Measurements from ENCODE around the gene RRAGC. TPM values are rescaled to one million over a fixed set of nuclear protein-coding genes. Genes with fewer than 3 reads are reported as not detected.

Gene RRAGC
- total RNA-seq, 1 experiment from 2014 or later: 11.4 TPM

DNA sequence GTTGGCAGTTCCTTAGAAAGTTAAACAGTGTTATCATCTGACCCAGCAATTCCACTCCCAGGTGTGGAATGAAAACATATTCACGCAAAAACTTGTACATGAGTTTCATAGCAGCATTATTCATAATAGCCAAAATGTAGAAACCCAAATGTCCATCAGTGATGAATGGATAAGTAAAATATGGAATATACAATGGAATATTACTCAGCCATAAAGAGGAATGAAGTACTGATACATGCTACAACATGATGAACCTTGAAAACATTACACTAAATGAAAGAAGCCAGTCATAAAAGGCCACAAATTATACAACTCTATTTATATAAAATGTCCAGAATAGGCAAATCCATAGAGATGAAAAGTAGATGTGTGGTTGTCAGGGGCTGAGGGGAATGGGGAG lies 53.5 kb downstream of the RRAGC start:
- H3K4me3 Mint-ChIP-seq: no peak overlapping the region
- CTCF ChIA-PET: no interaction called here
- peaks cover 61% of the 10 kb centered on the region for H3K27me3 Mint-ChIP-seq (ENCODE audit: low read depth)
- H3K36me3 Mint-ChIP-seq: no peaks in the 10 kb centered on the region
- 0 out of 2 replicates have a peak, but pooled peaks cover 4% of the 10 kb centered on the region for H3K9me3 Mint-ChIP-seq
- DNase-seq (ENCODE audit: low spot score) (no peak), ATAC-seq (no peak)
- POLR2A ChIA-PET: interaction anchor here (0.7 kb wide), 1 partner anchor 9 kb away, joined by 6 read pairs; no protein-coding TSS in a partner anchor
- TF ChIP-seq, protein P1, sequence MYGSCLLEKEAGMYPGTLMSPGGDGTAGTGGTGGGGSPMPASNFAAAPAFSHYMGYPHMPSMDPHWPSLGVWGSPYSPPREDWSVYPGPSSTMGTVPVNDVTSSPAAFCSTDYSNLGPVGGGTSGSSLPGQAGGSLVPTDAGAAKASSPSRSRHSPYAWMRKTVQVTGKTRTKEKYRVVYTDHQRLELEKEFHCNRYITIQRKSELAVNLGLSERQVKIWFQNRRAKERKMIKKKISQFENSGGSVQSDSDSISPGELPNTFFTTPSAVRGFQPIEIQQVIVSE (CRISPR knock-in tag; IDR thresholded peaks at IDR 0.05; ENCODE audit: borderline replicate concordance): no peak
- TF ChIP-seq MXD4 (CRISPR knock-in tag; IDR thresholded peaks at IDR 0.05; ENCODE audit: borderline replicate concordance) (no peak), FOXJ3 (CRISPR knock-in tag; IDR thresholded peaks at IDR 0.05; ENCODE audit: borderline replicate concordance) (no peak), SOX15 (CRISPR knock-in tag; IDR thresholded peaks at IDR 0.05) (no peak)
- TF ChIP-seq, protein P2, sequence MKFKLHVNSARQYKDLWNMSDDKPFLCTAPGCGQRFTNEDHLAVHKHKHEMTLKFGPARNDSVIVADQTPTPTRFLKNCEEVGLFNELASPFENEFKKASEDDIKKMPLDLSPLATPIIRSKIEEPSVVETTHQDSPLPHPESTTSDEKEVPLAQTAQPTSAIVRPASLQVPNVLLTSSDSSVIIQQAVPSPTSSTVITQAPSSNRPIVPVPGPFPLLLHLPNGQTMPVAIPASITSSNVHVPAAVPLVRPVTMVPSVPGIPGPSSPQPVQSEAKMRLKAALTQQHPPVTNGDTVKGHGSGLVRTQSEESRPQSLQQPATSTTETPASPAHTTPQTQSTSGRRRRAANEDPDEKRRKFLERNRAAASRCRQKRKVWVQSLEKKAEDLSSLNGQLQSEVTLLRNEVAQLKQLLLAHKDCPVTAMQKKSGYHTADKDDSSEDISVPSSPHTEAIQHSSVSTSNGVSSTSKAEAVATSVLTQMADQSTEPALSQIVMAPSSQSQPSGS (CRISPR knock-in tag; IDR thresholded peaks at IDR 0.05; ENCODE audit: borderline replicate concordance, low read depth): no peak
- TF ChIP-seq, protein P3, sequence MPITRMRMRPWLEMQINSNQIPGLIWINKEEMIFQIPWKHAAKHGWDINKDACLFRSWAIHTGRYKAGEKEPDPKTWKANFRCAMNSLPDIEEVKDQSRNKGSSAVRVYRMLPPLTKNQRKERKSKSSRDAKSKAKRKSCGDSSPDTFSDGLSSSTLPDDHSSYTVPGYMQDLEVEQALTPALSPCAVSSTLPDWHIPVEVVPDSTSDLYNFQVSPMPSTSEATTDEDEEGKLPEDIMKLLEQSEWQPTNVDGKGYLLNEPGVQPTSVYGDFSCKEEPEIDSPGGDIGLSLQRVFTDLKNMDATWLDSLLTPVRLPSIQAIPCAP (CRISPR knock-in tag; IDR thresholded peaks at IDR 0.05): no peak
- TF ChIP-seq, protein P4, sequence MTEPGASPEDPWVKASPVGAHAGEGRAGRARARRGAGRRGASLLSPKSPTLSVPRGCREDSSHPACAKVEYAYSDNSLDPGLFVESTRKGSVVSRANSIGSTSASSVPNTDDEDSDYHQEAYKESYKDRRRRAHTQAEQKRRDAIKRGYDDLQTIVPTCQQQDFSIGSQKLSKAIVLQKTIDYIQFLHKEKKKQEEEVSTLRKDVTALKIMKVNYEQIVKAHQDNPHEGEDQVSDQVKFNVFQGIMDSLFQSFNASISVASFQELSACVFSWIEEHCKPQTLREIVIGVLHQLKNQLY (CRISPR knock-in tag; IDR thresholded peaks at IDR 0.05): no peak
- TF ChIP-seq, protein P5, sequence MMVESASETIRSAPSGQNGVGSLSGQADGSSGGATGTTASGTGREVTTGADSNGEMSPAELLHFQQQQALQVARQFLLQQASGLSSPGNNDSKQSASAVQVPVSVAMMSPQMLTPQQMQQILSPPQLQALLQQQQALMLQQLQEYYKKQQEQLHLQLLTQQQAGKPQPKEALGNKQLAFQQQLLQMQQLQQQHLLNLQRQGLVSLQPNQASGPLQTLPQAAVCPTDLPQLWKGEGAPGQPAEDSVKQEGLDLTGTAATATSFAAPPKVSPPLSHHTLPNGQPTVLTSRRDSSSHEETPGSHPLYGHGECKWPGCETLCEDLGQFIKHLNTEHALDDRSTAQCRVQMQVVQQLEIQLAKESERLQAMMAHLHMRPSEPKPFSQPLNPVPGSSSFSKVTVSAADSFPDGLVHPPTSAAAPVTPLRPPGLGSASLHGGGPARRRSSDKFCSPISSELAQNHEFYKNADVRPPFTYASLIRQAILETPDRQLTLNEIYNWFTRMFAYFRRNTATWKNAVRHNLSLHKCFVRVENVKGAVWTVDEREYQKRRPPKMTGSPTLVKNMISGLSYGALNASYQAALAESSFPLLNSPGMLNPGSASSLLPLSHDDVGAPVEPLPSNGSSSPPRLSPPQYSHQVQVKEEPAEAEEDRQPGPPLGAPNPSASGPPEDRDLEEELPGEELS (CRISPR knock-in tag; IDR thresholded peaks at IDR 0.05): no peak
- H3K4me1 Mint-ChIP-seq: peaks cover 15% of the 10 kb centered on the region
- no peak overlapping the region for H3K27ac Mint-ChIP-seq

DNA sequence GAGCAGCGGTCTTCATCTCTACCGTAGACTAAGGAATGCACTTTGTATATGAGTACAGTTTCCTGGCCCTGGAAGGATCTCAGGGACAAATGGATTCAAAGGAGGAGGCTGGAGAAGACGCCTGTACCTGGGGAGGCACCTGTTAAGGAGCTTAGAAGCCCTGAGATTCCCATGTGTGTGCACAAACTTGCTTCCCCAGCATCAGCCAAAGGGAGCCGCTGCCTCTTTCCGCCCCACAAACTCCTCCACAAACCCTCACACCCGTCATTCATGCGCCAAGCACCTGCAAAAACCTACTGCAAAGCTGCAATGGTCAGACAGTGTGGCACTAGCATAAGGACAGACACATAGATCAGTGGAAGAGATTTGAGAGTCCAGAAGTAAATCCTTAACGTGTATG lies 54.5 kb downstream of the RRAGC start:
- DNase-seq (ENCODE audit: low spot score) (no peak), ATAC-seq (no peak)
- no peak overlapping the region for H3K27ac Mint-ChIP-seq
- peaks cover 64% of the 10 kb centered on the region for H3K27me3 Mint-ChIP-seq (ENCODE audit: low read depth)
- POLR2A ChIA-PET: no interaction called here
- peak overlapping the region; percentile 43 for H3K4me3 Mint-ChIP-seq
- H3K9me3 Mint-ChIP-seq: 0 out of 2 replicates have a peak, but pooled peaks cover 4% of the 10 kb centered on the region
- CTCF ChIA-PET: interaction anchor here (0.6 to 1.2 kb wide), 4 partner anchors 16 to 195 kb away, joined by 3 read pairs; no protein-coding TSS in a partner anchor
- H3K36me3 Mint-ChIP-seq: no peaks in the 10 kb centered on the region
- peaks cover 15% of the 10 kb centered on the region for H3K4me1 Mint-ChIP-seq
- no peak for TF ChIP-seq SMAD4 (CRISPR knock-in tag; IDR thresholded peaks at IDR 0.05)
- no peak for TF ChIP-seq ZNF232 (CRISPR knock-in tag; IDR thresholded peaks at IDR 0.05)
- TF ChIP-seq FOXK1 (CRISPR knock-in tag; IDR thresholded peaks at IDR 0.05): no peak
- TF ChIP-seq, protein P2 (CRISPR knock-in tag; IDR thresholded peaks at IDR 0.05; ENCODE audit: borderline replicate concordance, low read depth): no peak
- TF ChIP-seq, protein P6, sequence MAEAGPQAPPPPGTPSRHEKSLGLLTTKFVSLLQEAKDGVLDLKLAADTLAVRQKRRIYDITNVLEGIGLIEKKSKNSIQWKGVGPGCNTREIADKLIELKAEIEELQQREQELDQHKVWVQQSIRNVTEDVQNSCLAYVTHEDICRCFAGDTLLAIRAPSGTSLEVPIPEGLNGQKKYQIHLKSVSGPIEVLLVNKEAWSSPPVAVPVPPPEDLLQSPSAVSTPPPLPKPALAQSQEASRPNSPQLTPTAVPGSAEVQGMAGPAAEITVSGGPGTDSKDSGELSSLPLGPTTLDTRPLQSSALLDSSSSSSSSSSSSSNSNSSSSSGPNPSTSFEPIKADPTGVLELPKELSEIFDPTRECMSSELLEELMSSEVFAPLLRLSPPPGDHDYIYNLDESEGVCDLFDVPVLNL (CRISPR knock-in tag; IDR thresholded peaks at IDR 0.05; ENCODE audit: borderline replicate concordance, low read depth): no peak
- TF ChIP-seq SOX15 (CRISPR knock-in tag; IDR thresholded peaks at IDR 0.05): no peak
- TF ChIP-seq, protein P7, sequence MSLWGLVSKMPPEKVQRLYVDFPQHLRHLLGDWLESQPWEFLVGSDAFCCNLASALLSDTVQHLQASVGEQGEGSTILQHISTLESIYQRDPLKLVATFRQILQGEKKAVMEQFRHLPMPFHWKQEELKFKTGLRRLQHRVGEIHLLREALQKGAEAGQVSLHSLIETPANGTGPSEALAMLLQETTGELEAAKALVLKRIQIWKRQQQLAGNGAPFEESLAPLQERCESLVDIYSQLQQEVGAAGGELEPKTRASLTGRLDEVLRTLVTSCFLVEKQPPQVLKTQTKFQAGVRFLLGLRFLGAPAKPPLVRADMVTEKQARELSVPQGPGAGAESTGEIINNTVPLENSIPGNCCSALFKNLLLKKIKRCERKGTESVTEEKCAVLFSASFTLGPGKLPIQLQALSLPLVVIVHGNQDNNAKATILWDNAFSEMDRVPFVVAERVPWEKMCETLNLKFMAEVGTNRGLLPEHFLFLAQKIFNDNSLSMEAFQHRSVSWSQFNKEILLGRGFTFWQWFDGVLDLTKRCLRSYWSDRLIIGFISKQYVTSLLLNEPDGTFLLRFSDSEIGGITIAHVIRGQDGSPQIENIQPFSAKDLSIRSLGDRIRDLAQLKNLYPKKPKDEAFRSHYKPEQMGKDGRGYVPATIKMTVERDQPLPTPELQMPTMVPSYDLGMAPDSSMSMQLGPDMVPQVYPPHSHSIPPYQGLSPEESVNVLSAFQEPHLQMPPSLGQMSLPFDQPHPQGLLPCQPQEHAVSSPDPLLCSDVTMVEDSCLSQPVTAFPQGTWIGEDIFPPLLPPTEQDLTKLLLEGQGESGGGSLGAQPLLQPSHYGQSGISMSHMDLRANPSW (CRISPR knock-in tag; conservative IDR thresholded peaks at IDR 0.05; ENCODE audit: low read depth): no peak
- TF ChIP-seq, protein P8, sequence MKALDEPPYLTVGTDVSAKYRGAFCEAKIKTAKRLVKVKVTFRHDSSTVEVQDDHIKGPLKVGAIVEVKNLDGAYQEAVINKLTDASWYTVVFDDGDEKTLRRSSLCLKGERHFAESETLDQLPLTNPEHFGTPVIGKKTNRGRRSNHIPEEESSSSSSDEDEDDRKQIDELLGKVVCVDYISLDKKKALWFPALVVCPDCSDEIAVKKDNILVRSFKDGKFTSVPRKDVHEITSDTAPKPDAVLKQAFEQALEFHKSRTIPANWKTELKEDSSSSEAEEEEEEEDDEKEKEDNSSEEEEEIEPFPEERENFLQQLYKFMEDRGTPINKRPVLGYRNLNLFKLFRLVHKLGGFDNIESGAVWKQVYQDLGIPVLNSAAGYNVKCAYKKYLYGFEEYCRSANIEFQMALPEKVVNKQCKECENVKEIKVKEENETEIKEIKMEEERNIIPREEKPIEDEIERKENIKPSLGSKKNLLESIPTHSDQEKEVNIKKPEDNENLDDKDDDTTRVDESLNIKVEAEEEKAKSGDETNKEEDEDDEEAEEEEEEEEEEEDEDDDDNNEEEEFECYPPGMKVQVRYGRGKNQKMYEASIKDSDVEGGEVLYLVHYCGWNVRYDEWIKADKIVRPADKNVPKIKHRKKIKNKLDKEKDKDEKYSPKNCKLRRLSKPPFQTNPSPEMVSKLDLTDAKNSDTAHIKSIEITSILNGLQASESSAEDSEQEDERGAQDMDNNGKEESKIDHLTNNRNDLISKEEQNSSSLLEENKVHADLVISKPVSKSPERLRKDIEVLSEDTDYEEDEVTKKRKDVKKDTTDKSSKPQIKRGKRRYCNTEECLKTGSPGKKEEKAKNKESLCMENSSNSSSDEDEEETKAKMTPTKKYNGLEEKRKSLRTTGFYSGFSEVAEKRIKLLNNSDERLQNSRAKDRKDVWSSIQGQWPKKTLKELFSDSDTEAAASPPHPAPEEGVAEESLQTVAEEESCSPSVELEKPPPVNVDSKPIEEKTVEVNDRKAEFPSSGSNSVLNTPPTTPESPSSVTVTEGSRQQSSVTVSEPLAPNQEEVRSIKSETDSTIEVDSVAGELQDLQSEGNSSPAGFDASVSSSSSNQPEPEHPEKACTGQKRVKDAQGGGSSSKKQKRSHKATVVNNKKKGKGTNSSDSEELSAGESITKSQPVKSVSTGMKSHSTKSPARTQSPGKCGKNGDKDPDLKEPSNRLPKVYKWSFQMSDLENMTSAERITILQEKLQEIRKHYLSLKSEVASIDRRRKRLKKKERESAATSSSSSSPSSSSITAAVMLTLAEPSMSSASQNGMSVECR (CRISPR knock-in tag; IDR thresholded peaks at IDR 0.05; ENCODE audit: borderline replicate concordance): no peak
- TF ChIP-seq, protein P9, sequence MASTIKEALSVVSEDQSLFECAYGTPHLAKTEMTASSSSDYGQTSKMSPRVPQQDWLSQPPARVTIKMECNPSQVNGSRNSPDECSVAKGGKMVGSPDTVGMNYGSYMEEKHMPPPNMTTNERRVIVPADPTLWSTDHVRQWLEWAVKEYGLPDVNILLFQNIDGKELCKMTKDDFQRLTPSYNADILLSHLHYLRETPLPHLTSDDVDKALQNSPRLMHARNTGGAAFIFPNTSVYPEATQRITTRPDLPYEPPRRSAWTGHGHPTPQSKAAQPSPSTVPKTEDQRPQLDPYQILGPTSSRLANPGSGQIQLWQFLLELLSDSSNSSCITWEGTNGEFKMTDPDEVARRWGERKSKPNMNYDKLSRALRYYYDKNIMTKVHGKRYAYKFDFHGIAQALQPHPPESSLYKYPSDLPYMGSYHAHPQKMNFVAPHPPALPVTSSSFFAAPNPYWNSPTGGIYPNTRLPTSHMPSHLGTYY (CRISPR knock-in tag; IDR thresholded peaks at IDR 0.05): no peak
